Astrocyte of the cerebellum (primary cell): ENCODE results near the gene NTM.

ENCODE experiments used
- DNase-seq: peaks from one replicate; pipeline ENCODE4 v3.0.0-alpha.2; 2011; ENCODE audit warnings: low read depth
- H3K4me3 ChIP-seq: 2 replicates; pipeline ENCODE4 v1.5.1; 2011; ENCODE audit warnings: mild to moderate bottlenecking, low read depth, low read length, moderate library complexity
- in situ Hi-C: cut with HindIII; loops from 2 replicates; pipeline ENCODE4 v1.10.0; 2017; ENCODE audit warnings: low sequenced_read_pairs
- TF ChIP-seq, protein P1 (sequence below): IDR thresholded peaks from 2 replicates; pipeline ENCODE4 v1.5.1; 2012; ENCODE audit warnings: low read length, low read depth, moderate library complexity, mild to moderate bottlenecking; ENCODE audit errors: missing control alignments

Gene NTM

DNA sequence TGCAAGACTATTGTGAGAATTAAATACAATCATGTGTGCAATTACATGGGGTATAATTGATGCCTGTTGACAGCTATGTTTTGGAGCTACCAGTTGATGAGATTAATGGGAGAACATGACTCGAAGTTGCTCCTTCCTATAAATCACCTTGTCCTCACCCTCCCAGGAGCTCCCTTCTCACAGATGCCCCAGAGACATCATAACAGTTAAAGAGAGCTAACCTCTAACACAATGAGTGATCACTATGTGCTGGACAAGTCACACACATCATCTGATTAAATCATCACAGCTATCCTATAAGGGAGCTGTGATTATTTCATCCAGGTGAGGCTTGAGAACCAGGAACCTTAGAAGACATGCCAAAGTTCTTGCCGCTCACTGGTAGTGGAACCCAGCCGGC is 394.2 kb downstream of the NTM start:
- DNase-seq = no peak
- TF ChIP-seq, protein P1, sequence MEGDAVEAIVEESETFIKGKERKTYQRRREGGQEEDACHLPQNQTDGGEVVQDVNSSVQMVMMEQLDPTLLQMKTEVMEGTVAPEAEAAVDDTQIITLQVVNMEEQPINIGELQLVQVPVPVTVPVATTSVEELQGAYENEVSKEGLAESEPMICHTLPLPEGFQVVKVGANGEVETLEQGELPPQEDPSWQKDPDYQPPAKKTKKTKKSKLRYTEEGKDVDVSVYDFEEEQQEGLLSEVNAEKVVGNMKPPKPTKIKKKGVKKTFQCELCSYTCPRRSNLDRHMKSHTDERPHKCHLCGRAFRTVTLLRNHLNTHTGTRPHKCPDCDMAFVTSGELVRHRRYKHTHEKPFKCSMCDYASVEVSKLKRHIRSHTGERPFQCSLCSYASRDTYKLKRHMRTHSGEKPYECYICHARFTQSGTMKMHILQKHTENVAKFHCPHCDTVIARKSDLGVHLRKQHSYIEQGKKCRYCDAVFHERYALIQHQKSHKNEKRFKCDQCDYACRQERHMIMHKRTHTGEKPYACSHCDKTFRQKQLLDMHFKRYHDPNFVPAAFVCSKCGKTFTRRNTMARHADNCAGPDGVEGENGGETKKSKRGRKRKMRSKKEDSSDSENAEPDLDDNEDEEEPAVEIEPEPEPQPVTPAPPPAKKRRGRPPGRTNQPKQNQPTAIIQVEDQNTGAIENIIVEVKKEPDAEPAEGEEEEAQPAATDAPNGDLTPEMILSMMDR = no peak
- H3K4me3 ChIP-seq = no peak overlapping the region
- in situ Hi-C loops = no loop called here

DNA sequence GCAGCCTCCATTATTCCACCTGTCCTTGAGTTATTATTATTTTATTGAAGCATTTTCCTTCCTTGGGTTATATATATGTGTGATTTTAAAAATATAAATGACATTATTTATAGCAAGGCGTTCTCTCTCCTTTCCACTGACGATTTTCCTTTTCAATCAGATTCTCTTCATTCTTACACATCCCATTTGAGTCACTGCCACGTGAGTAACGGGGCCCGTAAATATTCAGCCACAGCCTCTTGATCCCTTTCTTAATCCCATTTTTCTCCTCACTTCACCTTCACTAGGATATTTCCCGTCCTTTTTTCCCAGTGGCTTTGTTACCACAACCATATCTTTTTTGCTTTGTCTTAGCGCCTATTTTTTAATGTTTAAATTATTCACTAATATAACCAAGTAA is 396.2 kb downstream of the NTM start:
- no peak for DNase-seq
- in situ Hi-C loops = no loop called here
- TF ChIP-seq, protein P1 = no peak
- H3K4me3 ChIP-seq = no peak overlapping the region

DNA sequence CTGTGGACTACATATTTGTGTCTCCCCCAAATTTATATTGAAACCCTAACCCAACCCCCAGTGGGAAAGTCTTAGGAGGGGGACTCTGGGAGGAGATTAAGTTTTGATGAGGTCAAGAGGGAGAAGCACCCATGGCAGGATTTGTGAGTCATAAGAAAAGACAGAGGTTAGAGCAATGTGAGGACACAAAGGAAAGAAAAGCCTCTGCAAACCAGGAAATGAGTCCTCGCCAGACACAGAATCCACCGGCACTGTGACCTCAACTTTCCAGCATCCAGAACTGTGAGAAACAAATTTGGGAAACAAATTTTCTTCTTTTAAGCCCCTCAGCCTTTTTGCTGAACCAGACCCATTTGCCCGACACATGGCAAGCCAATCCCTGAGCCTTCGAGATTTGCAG is 397.0 kb downstream of the NTM start:
- no peak overlapping the region for H3K4me3 ChIP-seq
- TF ChIP-seq, protein P1 = no peak
- DNase-seq = no peak
- in situ Hi-C loops = no loop called here

- TF ChIP-seq, protein P1 = no peak
- no peak for DNase-seq
- in situ Hi-C loops = no loop called here
- H3K4me3 ChIP-seq = no peak overlapping the region
These were observed 400.4 kb downstream of the NTM start for GRCh38 chr11:131770801-131771200.

DNA sequence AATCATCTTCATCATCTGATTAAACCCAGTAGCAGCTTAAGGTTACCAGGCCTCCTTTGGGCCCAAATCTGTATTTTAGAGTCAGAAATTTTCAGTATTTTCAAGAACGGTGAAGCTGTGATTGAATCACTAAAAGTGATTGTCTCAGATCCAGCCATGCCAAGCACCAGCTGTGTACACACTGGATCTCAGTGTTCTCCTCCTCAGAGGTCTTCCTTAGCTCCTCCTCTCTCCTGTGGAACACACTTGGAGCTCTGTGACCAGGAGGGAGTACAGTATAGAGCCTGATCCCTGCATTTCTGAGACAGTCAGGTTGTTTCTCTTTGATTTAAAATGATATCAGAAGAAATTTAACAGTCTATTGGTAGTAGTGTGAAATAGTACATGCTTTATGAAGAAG is 401.1 kb downstream of the NTM start:
- H3K4me3 ChIP-seq = no peak overlapping the region
- TF ChIP-seq, protein P1 = no peak
- in situ Hi-C loops = no loop called here
- no peak for DNase-seq

GRCh38 chr11:131773626-131774025 is 403.2 kb downstream of the NTM start:
- no peak overlapping the region for H3K4me3 ChIP-seq
- in situ Hi-C loops = no loop called here
- DNase-seq = no peak
- TF ChIP-seq, protein P1 = no peak

- no peak overlapping the region for H3K4me3 ChIP-seq
- no peak for DNase-seq
- in situ Hi-C loops = no loop called here
- TF ChIP-seq, protein P1 = no peak
These were observed 405.8 kb downstream of the NTM start for GRCh38 chr11:131776211-131776610.
